ENCODE measurements around the gene ROR1.

ROR1 gene

DNA sequence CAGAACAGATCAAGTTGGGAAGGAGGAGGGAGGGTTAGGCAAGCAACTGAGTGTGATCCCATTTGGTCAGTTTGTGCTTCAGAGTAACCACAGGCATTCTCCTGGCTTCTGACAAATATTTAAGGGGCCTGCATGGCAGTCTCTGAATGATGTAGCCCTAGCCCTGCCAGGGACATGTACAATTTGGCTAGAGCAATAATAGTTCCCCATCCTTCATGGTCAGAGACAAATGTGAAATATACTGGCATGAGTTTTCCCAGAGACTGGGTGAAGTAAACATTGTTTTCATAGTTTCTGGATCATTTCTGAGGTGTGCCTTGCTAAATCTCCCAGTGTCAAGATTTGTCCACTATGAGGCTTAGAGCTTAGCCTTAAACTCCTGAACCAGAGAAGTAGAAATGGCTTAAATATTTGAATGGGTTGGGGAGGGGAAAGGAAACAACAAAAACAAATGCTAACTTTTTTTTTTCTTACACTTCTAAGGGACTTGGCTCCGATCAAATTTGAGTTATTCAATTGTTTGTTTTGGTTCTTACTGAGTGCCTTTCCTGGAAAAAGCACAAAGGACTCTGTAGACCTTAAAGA lies 387.6 kb downstream of the ROR1 start:
- Histone ChIP-seq H3K4me1 (ENCODE audit: control insufficient read depth in 1 of 2, insufficient read depth in 1 of 2, low read depth in 1 of 2, low read length in 1 of 2) (no peaks in the 10 kb centered on the region), H3K36me3 (no peaks in the 10 kb centered on the region), H3K4me3 (ENCODE audit: low read depth in 1 of 2, low read length in 1 of 2) (no peak overlapping the region), H3K27ac (no peak overlapping the region), H3K27me3 (no peaks in the 10 kb centered on the region), H3K9me3 (no peaks in the 10 kb centered on the region)
- TF ChIP-seq, protein P1, sequence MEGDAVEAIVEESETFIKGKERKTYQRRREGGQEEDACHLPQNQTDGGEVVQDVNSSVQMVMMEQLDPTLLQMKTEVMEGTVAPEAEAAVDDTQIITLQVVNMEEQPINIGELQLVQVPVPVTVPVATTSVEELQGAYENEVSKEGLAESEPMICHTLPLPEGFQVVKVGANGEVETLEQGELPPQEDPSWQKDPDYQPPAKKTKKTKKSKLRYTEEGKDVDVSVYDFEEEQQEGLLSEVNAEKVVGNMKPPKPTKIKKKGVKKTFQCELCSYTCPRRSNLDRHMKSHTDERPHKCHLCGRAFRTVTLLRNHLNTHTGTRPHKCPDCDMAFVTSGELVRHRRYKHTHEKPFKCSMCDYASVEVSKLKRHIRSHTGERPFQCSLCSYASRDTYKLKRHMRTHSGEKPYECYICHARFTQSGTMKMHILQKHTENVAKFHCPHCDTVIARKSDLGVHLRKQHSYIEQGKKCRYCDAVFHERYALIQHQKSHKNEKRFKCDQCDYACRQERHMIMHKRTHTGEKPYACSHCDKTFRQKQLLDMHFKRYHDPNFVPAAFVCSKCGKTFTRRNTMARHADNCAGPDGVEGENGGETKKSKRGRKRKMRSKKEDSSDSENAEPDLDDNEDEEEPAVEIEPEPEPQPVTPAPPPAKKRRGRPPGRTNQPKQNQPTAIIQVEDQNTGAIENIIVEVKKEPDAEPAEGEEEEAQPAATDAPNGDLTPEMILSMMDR (IDR thresholded peaks at IDR 0.05) = no peak

DNA sequence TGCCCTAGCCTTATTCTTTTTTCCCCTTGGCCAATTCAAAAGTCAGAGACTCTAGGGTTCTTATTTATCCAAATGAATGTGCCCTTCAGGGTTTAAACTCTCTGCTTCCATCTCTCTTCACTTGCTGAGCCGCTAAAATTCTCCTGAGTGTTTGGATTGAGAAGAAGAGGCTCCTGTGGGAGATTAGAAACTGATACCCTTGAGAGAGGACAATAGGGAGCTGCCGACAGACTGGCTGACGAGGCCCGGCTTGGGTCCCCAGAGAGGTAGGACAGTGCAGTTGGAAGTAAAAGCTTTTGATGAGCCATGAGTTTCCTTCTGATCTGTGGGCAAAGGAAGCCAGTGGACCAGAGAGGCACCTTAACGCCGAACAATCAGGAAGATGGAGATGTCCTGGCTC lies 388.3 kb downstream of the ROR1 start:
- TF ChIP-seq, protein P1 (IDR thresholded peaks at IDR 0.05) = no peak
- no peaks in the 10 kb centered on the region for H3K36me3 ChIP-seq
- H3K4me3 ChIP-seq (ENCODE audit: low read depth in 1 of 2, low read length in 1 of 2) = no peak overlapping the region
- H3K4me1 ChIP-seq (ENCODE audit: control insufficient read depth in 1 of 2, insufficient read depth in 1 of 2, low read depth in 1 of 2, low read length in 1 of 2) = no peaks in the 10 kb centered on the region
- no peak overlapping the region for H3K27ac ChIP-seq
- no peaks in the 10 kb centered on the region for H3K27me3 ChIP-seq
- no peaks in the 10 kb centered on the region for H3K9me3 ChIP-seq

DNA sequence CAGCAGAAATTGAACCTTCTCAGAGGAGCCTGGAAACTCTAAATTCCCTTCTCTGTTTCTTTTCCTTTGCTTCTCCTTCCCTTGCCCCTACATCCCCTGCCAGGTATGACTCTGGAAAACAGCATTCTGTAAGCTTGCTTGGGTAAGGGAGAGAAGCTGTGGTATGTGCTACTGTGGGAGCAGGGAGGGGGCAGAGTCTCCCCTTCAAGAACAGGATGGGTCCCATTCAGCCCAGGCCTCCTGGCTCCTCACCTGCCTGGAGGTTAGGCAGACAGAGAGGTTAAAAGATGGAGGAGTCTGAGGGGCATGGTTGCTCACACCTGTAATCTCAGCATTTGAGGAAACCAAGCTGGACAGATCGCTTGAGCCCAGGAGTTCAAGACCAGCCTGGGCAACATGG lies 389.0 kb downstream of the ROR1 start:
- no peaks in the 10 kb centered on the region for H3K36me3 ChIP-seq
- no peak overlapping the region for H3K27ac ChIP-seq
- H3K27me3 ChIP-seq = no peaks in the 10 kb centered on the region
- no peak overlapping the region for H3K4me3 ChIP-seq (ENCODE audit: low read depth in 1 of 2, low read length in 1 of 2)
- TF ChIP-seq, protein P1 (IDR thresholded peaks at IDR 0.05) = no peak
- H3K4me1 ChIP-seq (ENCODE audit: control insufficient read depth in 1 of 2, insufficient read depth in 1 of 2, low read depth in 1 of 2, low read length in 1 of 2) = no peaks in the 10 kb centered on the region
- no peaks in the 10 kb centered on the region for H3K9me3 ChIP-seq

DNA sequence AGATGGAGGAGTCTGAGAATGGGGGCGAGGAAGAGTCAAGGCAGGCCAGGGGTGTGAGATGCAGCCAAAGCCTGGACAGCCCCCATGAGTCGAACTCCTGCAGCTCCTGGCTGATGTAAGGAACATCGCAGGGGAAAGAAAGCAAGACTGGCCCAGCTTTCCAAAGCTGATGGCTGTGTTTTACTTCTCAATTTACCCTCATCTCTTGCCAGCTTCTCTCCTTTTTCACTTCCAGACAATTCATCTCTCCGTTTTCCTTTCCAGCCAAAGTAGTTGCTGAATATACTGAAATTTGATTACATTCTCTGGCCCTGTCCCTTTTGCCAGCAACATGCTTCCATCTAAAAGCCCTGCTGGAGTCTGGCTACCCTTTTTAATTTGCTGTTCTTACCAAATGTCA lies 389.6 kb downstream of the ROR1 start:
- TF ChIP-seq, protein P1 (IDR thresholded peaks at IDR 0.05) = no peak
- no peak overlapping the region for H3K4me3 ChIP-seq (ENCODE audit: low read depth in 1 of 2, low read length in 1 of 2)
- H3K4me1 ChIP-seq (ENCODE audit: control insufficient read depth in 1 of 2, insufficient read depth in 1 of 2, low read depth in 1 of 2, low read length in 1 of 2) = no peaks in the 10 kb centered on the region
- H3K27ac ChIP-seq = no peak overlapping the region
- H3K36me3 ChIP-seq = no peaks in the 10 kb centered on the region
- H3K27me3 ChIP-seq = no peaks in the 10 kb centered on the region
- H3K9me3 ChIP-seq = no peaks in the 10 kb centered on the region

DNA sequence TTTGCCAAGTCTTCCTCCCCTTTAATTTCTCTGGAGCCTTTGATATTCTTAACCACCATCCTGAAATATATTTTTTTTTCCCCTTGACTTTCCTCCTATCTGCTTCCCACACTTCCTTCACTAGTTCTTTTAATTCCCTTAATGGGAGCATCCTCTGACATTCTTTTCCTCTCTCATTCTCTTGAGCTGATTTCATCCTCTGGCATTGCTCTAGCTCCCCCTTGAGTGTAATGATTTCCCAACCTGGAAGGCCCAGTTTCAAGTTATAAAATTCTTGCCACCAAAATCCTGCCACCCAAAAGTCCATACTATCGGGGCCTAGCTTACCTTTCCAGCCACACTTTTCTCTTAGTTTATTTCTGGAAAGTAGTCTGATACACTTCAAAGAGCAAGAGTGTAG lies 390.2 kb downstream of the ROR1 start:
- H3K27me3 ChIP-seq = no peaks in the 10 kb centered on the region
- TF ChIP-seq, protein P1 (IDR thresholded peaks at IDR 0.05) = no peak
- no peaks in the 10 kb centered on the region for H3K9me3 ChIP-seq
- no peaks in the 10 kb centered on the region for H3K4me1 ChIP-seq (ENCODE audit: control insufficient read depth in 1 of 2, insufficient read depth in 1 of 2, low read depth in 1 of 2, low read length in 1 of 2)
- H3K27ac ChIP-seq = no peak overlapping the region
- H3K4me3 ChIP-seq (ENCODE audit: low read depth in 1 of 2, low read length in 1 of 2) = no peak overlapping the region
- H3K36me3 ChIP-seq = no peaks in the 10 kb centered on the region

DNA sequence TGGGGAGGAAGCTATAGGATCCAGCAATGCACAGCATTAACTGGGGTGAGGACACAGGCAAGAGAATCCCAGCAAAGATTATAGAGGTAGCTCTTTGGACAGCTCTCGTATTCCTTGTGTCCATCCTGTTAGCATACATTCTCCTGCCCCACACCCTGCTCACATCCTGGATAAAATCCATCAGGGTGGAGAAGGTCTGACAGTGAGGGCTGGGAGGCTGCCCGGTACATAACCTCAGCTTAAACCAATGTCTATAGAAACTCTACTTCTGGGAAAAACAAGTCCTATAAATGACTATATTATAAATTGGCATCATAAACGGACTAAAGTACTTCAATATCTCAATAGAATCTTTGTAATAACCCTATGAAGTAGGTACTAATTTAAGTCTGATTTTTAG lies 392.8 kb downstream of the ROR1 start:
- H3K27me3 ChIP-seq = no peaks in the 10 kb centered on the region
- no peaks in the 10 kb centered on the region for H3K36me3 ChIP-seq
- H3K4me3 ChIP-seq (ENCODE audit: low read depth in 1 of 2, low read length in 1 of 2) = no peak overlapping the region
- H3K27ac ChIP-seq = no peak overlapping the region
- H3K9me3 ChIP-seq = no peaks in the 10 kb centered on the region
- peaks cover 7 to 18% of the 10 kb centered on the region in 2 experiments for H3K4me1 ChIP-seq (ENCODE audit: control insufficient read depth in 1 of 2, insufficient read depth in 1 of 2, low read depth in 1 of 2, low read length in 1 of 2)
- TF ChIP-seq, protein P1 (IDR thresholded peaks at IDR 0.05) = no peak

Data from neutrophil (primary cell).